Stimulated activated naive CD8-positive, alpha-beta T cell treated with anti-CD3 and anti-CD28 coated beads, Interleukin-15, amount 100 ng/mL, for 72 hours (primary cell): ENCODE measurements around the gene SLC38A3.

Experiments
- ATAC-seq: fragments of 150-1000 bp; cut with Tn5 transposase; 2 replicates; pipeline ENCODE4 v1.10.0; 2021; ENCODE audit warnings: mild to moderate bottlenecking, moderate library complexity
- DNase-seq, 2 donors: peaks; one replicate each; pipeline ENCODE4 v3.0.0; 2021 to 2022
- H3K27ac Mint-ChIP-seq, 2 donors: one replicate each; pipeline ENCODE4 v1.8.0; 2022; ENCODE audit warnings: mild to moderate bottlenecking in 2 of 2, mixed read lengths in 2 of 2, moderate library complexity in 2 of 2
- H3K27me3 Mint-ChIP-seq: one replicate; pipeline ENCODE4 v1.8.0; 2022; ENCODE audit warnings: mixed read lengths
- H3K4me1 Mint-ChIP-seq: one replicate; pipeline ENCODE4 v1.8.0; 2022; ENCODE audit warnings: mild to moderate bottlenecking, mixed read lengths
- H3K4me3 Mint-ChIP-seq, 2 donors: one replicate each; pipeline ENCODE4 v1.8.0; 2022; ENCODE audit warnings: mild to moderate bottlenecking in 2 of 2, mixed read lengths in 2 of 2, moderate library complexity in 1 of 2
- H3K9me3 Mint-ChIP-seq, 2 donors: one replicate each; pipeline ENCODE4 v1.8.0; 2022; ENCODE audit warnings: mixed read lengths in 2 of 2

The SLC38A3 gene

DNA sequence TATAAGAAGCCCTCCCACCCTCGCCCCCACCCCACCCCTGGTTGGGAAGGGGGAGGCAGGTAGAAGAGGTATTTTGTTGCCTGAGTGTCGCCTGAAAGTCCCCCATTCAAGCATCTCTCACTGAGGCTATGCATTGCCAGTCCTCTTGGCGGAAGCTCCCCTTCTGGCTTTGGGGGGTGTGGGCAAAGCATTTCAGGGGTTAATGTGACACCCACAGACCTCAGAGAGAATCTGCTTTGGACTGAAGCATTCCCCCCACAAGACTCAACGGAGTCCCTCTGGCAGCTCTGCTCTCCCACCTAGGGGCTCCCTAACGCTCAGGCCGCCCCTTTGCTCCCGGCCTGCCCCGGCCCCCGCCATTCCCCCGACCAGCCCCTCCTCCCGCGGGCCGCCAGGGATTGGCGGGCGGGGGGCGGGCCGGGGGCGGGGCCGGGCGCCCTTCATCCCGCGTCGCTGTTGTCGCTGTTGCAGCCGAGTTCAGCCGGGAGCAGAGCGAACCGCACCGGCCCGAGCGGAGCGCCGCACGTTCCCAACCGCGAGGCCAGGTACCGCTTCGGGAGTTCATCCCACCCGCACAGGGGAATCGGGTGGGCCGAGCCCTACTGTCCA lies at the start of gene SLC38A3:
SLC38A3 (plus strand) TSS at position 468 of the 609 bp plus-strand sequence. CDS start 8,929 bp downstream, outside the sequence.
- H3K4me3 Mint-ChIP-seq = peak within 1 kb of the TSS; percentile 52 to 79
- no peaks in the 10 kb centered on the region for H3K9me3 Mint-ChIP-seq
- peaks cover 69% of the 10 kb centered on the region for H3K27me3 Mint-ChIP-seq
- DNase-seq (no peak), ATAC-seq (peak; percentile 51)
- peaks cover 8% of the 10 kb centered on the region for H3K4me1 Mint-ChIP-seq
- no peak within 1 kb of the TSS for H3K27ac Mint-ChIP-seq

DNA sequence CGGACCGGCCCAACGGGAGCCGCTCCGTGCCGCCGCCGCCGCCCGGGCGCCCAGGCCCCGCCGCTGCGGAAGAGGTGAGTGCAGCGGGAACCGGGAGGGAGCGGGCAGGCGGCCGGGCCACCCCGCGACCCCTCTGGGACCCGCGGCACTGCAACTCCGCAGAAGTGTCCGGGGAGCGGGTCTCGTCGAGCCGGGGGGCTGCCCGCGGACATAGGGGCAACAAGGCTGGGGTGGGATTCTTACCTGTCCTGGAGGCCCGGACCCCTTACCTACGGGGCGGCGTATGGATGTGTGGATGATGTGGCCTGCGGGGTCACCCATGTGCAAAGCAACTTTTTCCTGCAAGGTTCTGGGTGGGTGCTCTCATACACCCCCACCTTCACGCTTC lies 49.6 kb upstream of the SLC38A3 start:
- Mint-ChIP-seq H3K4me1 (peaks cover 20% of the 10 kb centered on the region), H3K9me3 (no peaks in the 10 kb centered on the region), H3K4me3 (peak overlapping the region; percentile 63 to 72), H3K27ac (no peak overlapping the region), H3K27me3 (peaks cover 50% of the 10 kb centered on the region)
- ATAC-seq (no peak), DNase-seq (peak in 1 of 2 donors; percentile 10)

DNA sequence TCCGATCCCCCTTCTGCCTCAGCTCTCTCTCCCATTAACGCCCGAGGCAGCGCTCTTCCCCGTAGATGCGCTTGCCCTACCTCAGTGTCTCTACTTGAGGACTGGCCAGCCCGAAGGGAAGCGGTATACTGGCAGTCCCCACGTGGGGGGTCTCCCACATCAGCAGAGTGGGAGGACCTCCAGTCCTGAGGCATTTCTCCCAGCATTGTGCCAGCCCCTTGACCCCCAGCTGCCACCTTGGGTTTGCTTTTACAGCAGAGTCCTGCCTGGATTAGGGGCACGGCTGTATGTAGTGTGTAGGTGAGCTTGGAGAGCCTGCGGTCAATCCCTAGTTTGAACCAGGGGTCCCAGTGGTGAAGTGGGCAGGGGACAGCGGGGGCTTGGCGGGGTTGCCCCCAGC lies 49.2 kb upstream of the SLC38A3 start:
- DNase-seq (no peak), ATAC-seq (no peak)
- peaks cover 20% of the 10 kb centered on the region for H3K4me1 Mint-ChIP-seq
- peak overlapping the region; percentile 63 to 72 for H3K4me3 Mint-ChIP-seq
- no peak overlapping the region for H3K27ac Mint-ChIP-seq
- no peaks in the 10 kb centered on the region for H3K9me3 Mint-ChIP-seq
- peaks cover 50% of the 10 kb centered on the region for H3K27me3 Mint-ChIP-seq

DNA sequence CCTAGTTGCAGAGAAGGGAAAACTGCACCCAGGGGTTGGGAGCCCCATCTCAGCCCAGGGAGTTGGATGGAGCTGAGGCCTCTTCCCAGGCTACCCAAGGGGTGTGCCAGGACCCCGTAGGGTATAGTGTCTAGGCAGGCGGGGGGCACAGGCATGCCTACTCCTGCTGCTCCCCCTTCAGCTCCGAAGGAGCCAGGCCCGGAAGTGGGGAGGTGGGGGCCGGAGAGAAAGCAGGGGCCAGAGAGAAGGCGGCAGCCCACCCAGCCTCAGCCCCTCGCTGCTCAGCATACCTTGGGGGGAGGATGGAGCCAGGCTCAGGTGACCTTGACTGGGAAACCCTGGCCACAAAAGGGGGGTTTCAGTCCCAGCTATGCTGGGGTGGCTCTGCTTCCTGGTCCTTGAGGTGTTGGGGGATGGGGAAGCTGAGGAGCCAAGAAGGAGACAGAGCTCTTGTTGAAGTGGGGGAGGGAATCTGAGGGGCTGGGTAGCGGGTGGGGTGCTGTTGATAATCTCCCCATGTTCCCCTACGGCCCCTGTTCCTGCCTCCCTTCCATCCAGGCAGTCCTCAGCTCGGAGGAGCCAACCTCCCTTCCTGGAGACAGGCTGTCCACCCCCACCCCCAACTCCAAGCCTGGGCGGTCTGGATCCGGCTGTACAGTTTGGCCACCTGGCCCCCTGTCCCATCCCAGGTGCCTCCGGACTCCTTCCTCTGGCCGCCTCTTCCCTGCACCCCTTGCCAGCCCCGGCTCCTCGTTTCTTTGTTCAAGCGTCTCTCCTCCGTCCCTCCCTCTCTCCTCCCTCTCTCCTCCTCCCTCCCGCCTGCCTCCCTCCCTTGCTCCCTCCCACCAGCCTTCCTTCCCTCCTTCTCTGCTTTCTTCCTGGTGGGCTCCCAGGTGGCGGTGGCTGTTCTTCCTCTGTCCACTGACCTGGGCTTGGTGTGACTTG lies 48.2 kb upstream of the SLC38A3 start:
- Mint-ChIP-seq H3K4me3 (no peak overlapping the region), H3K27ac (no peak overlapping the region), H3K27me3 (peaks cover 50% of the 10 kb centered on the region), H3K9me3 (no peaks in the 10 kb centered on the region), H3K4me1 (peaks cover 20% of the 10 kb centered on the region)
- DNase-seq (no peak), ATAC-seq (no peak)

DNA sequence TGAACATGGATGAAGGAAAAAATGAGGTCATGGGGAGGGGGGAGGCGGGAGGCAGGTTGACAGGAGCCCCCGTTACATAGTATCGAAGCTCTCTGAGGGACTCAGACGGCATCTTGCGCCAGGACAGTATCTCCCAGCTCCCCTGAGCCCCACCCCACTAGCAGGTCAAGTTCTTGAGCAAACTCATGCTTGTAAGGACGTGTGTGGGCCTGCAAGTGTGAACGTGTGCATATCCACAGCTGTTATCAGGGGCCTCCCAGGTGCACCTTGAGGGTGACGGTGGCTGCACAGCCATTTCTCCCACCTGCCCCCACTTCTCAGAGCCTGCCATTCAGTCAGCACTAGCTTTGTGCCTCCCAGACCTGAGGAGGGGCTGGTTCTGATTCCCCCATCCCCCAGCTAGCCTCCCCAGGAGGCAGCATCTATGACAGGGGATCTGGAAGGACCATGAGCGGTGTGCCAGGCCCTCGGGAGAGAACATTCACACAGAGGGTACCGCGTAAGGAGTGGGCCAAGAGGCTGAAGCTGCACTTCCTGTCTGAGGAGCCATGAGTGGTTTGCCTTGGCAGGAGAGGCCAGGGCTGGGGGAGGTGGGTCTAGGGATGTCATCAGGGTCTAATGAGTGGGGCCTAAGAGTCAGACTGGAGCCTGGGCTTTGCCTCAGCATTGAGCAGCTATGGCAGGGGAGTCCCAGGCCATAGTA lies 47.1 kb upstream of the SLC38A3 start:
- DNase-seq (no peak), ATAC-seq (no peak)
- Mint-ChIP-seq H3K27ac (no peak overlapping the region), H3K4me1 (peaks cover 20% of the 10 kb centered on the region), H3K27me3 (peaks cover 47% of the 10 kb centered on the region), H3K4me3 (no peak overlapping the region), H3K9me3 (no peaks in the 10 kb centered on the region)

DNA sequence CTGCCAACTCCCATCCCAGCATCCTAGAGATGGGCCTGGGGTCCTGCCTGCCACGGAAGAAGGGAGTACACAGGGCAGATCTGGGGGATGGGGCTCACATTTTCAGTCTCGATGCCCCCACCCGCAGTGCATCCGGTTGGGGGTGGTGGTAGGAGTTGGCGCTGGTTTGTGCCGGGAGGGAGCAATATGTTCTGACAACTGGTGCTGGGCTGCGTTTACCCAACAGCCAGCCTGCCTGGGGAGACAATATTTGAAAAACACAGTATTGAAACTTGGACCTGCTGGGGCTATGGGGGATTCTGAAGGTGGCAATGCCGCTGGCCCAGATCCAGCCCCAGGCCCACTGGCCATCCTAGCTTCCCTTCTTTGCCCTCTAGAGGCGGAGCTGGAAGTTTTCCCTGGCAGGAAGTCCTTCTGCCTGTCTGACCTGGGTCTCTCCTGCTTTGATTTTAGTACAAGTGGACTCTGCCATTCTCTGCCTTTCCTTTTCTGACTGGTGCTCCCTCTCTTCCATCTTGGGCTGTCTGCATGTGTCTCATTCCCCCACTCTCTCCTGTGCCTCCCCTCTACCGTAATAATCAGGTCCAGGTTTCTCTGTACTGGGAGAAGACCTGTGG lies 46.4 kb upstream of the SLC38A3 start:
- Mint-ChIP-seq H3K4me3 (no peak overlapping the region), H3K4me1 (peaks cover 20% of the 10 kb centered on the region), H3K27me3 (peaks cover 41% of the 10 kb centered on the region), H3K9me3 (no peaks in the 10 kb centered on the region), H3K27ac (no peak overlapping the region)
- ATAC-seq (no peak), DNase-seq (no peak)

DNA sequence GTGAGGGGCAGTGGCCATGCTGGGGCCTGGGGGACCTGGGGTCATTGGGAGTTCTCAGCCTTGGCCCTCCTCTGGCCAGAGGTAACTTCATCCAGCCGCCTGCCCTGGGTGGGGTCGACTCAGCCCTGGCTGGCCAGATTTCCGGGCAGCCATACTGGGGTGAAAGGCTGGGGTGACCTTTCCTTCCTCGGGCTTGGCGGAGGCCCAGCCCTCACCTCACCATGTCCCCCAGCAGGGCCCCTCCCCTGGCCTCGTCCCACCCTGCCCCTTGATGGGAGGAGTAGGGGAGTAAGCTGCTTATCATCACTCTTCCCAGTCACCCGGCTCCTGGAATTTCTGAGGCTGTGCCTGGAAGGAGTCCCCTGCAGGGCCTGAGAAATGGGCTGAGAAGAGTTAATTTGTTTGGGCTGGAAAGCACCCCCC lies 44.5 kb upstream of the SLC38A3 start:
- H3K27me3 Mint-ChIP-seq = peaks cover 30% of the 10 kb centered on the region
- no peak for DNase-seq
- no peaks in the 10 kb centered on the region for H3K9me3 Mint-ChIP-seq
- no peak for ATAC-seq
- peaks cover 12% of the 10 kb centered on the region for H3K4me1 Mint-ChIP-seq
- no peak overlapping the region for H3K4me3 Mint-ChIP-seq
- H3K27ac Mint-ChIP-seq = no peak overlapping the region

DNA sequence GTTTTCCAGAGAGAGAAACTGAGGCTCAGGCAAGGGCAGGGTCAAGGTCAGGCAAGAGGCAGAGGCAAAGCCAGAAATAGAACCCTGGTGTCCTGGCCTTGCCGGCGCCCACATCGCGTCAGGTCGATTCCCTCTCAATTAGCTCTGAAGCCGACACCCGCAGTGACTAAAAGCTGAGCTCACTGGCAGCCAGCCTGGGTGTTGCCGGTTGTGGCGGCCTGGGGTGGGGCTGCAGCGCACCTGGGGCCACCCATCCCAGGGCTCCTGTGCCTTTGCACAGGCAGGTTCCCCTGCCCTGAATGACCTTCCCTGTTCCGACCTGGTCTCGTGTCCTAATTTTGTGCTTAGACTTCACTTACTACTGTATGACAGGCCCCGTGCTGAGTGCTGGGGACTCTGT lies 43.8 kb upstream of the SLC38A3 start:
- DNase-seq (no peak), ATAC-seq (no peak)
- Mint-ChIP-seq H3K9me3 (no peaks in the 10 kb centered on the region), H3K27ac (peak overlapping the region in 1 of 2 donors; percentile 56), H3K27me3 (peaks cover 22% of the 10 kb centered on the region), H3K4me1 (peaks cover 7% of the 10 kb centered on the region), H3K4me3 (no peak overlapping the region)

DNA sequence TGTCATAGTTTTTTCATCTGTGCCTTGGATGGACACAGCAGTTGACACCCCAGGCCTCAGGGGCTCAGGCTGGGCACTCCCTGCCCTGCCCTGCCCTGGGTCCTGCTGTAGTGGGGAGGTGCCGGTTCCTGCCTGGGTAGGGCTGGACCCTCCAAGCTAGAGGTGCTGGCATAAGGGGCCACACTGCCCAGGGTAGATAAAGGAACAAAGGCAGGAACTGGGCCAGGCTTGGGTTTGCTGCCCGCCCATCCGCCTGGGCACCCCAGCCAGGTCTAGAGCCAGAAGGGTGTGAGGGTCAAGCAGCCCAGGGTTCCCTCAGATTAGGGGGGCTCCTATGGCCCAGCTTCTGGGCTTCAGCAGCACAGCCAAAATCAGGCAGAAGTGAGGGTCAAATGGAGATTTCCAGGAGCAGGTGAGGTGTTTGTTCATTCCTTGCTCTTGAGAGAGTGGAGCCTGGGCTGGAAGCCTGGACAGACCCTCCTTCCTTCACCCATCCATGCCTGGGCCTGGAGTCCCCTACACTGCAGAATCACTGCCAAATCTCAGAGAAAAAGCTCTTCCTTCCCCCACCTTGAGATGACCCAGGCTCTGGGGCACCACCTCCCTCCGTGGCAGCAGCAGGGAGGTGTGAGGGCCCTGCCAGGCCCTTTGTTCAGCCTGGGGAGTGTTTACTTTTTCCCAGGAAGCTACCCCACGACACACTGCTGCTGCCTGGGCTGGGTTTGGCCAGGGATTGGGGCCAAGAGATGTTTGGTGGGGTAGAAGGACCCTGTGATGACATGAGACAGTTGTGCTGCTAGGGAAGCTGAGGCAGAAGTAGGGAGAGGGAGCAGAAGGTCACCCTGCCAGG lies 42.8 kb upstream of the SLC38A3 start:
- H3K9me3 Mint-ChIP-seq = no peaks in the 10 kb centered on the region
- H3K4me3 Mint-ChIP-seq = no peak overlapping the region
- H3K27ac Mint-ChIP-seq = no peak overlapping the region
- peaks cover 5% of the 10 kb centered on the region for H3K4me1 Mint-ChIP-seq
- H3K27me3 Mint-ChIP-seq = peaks cover 13% of the 10 kb centered on the region
- no peak for DNase-seq
- no peak for ATAC-seq

DNA sequence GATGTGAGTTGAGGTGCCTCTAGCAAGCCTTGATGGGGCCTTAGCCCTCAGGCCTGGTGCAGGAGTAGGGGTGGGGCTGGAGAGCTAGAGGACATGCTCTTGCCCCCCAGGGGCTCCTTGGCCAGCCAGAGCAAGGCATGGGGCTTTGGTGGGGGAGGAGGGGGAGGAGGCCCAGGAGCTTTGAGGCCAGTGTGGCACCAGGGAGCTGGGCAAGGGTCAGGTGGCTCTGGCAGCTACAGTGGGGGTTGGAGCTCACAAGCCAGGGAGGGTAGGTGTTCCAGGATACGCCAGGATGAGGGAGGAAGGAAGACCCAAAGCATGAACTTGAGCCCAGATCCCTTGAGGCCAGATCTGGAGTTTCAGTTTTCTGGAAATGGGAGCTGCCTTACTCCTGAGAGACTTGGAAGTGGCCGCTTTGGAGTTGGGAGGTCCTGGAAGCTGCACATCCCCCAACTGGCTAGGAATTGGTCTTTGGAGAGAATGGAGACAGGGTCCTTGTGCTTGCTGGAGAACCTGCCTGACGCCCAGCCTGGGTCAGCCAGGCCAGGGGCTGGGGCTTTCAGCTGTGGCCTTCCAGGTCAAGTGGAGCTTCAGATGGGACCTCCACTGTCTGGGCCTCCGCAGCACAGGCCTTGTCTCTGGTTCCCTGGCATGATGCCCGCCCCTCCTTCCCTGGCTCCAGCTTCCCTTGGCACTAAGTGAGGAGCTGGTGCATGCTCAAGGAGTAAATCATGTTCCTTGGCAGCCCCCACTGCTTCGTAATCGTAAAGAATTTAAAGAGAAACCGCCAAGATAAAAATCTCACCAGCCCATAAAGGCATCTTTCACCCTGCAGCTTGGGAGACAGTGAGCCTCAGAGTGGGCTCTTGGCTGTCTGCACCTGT lies 41.3 kb upstream of the SLC38A3 start:
- Mint-ChIP-seq H3K9me3 (no peaks in the 10 kb centered on the region), H3K4me1 (no peaks in the 10 kb centered on the region), H3K27ac (no peak overlapping the region), H3K4me3 (no peak overlapping the region), H3K27me3 (no peaks in the 10 kb centered on the region)
- no peak for DNase-seq
- no peak for ATAC-seq

DNA sequence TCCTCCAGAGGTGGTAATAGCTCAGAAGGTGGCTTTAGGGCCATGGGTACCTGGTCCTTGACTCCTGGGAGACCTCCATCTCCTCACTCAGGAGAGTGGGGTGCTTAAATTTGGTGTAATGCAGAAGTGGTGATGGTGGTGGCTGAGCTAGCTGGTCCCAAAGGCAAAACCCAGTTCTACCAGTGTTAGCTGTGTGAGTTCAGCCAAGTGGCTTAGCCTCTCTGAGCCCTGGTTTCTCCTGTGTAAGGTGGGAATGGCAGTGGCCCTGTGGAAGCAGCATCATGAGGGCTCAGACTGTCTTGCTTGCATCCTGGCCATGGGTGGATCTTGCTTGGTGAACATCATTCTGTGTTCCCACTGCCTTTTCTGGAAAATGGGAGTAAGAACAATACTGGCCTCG lies 40.6 kb upstream of the SLC38A3 start:
- ATAC-seq (no peak), DNase-seq (no peak)
- H3K27ac Mint-ChIP-seq = no peak overlapping the region
- no peak overlapping the region for H3K4me3 Mint-ChIP-seq
- H3K27me3 Mint-ChIP-seq = no peaks in the 10 kb centered on the region
- H3K9me3 Mint-ChIP-seq = no peaks in the 10 kb centered on the region
- H3K4me1 Mint-ChIP-seq = no peaks in the 10 kb centered on the region

DNA sequence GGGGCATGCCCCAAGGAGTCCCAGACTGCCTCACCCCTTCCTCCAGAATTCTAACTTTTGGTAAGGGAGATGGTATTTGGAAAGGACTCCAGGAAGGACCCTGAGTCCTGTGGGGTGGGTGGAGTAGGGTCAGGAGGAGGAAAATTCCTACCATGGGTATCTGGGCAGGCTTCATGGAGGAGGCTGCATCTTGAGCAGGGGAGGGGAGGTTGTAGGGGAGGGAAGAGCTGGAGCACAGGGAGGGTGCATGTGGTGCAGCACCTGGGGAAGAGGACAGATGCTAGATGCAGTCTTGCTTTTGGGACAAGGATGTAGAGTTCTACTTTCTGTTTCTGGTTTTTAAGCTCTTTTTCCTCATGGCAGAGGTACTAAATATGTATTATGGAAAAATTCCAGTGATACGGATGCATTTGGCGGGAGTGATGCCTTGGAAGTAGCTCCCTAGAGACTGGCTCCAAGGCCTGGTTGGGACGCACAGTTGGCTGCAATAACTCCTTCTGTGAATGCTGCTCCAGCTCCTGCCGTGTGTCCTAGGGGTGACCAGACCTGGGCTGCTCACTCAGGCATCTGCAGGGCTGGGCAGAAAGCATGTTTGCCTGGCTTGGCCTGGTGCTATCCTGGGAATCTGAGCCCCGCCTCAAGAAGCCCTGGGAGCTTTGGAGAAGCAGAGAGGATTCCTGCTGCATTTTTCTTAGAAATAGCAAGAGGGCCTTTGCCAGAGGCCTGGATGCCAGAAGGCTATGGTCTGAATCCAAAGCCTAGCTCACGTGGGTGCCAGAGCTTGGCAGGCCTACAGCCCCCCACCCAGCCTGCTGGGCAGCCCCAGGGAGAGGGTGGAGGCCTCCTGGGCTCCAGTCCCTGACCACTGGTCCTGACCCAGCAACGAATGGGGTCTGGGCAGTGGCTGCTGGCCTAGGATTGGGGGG lies 39.8 kb upstream of the SLC38A3 start:
- Mint-ChIP-seq H3K27me3 (no peaks in the 10 kb centered on the region), H3K4me1 (no peaks in the 10 kb centered on the region), H3K4me3 (no peak overlapping the region), H3K9me3 (no peaks in the 10 kb centered on the region), H3K27ac (no peak overlapping the region)
- no peak for ATAC-seq
- DNase-seq = no peak

DNA sequence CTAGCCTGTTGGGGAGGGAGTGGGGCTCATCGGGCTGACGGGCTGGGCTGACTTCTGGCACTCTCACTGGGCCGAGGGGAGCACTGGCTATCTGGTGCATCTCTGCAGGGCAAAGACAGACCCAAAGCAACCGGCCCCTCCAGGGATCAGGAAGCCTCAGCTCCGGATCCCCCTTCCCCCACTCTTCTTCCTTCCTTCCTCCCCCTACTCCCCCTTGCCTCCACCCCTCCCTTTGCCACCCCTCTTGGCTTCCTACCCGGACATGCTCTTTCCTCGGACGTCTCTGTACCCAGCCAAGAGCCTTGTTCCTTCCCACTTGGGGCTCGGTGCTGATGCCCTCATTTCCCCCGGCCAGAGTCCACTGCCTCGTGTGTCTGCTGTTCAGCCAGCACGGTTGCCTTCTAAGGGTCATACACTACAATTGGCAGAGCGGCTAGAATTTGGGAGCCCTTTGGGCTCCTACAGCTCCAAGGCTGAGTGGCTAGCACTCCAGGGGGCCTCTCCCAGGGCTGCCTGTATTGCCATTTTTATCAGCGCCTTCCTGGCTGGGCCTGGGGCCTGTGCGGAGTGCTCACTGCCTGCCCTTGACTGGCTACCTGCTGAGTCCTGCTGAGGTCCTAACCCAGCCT lies 39.0 kb upstream of the SLC38A3 start:
- Mint-ChIP-seq H3K27me3 (no peaks in the 10 kb centered on the region), H3K4me3 (no peak overlapping the region), H3K4me1 (no peaks in the 10 kb centered on the region), H3K9me3 (no peaks in the 10 kb centered on the region), H3K27ac (no peak overlapping the region)
- ATAC-seq (no peak), DNase-seq (no peak)
